Mucosa of rectum (tissue), 2 donors: ENCODE data around the gene PPHLN1.

Experiments
- H3K27ac ChIP-seq, 2 donors: one replicate each; pipeline ENCODE4 v1.7.0; 2013; ENCODE audit warnings: inconsistent platforms in 2 of 2, low read depth in 2 of 2, low read length in 2 of 2
- H3K27me3 ChIP-seq, 2 donors: one replicate each; pipeline ENCODE4 v1.7.0; 2013; ENCODE audit warnings: low read length in 2 of 2; ENCODE audit not compliant: control insufficient read depth in 2 of 2, insufficient read depth in 2 of 2
- H3K36me3 ChIP-seq, 2 donors: one replicate each; pipeline ENCODE4 v1.7.0; 2013; ENCODE audit warnings: low read length in 2 of 2; ENCODE audit not compliant: control insufficient read depth in 2 of 2, insufficient read depth in 2 of 2
- H3K4me1 ChIP-seq, 2 donors: one replicate each; pipeline ENCODE4 v1.7.0; 2013; ENCODE audit warnings: low read length in 2 of 2, mild to moderate bottlenecking in 1 of 2; ENCODE audit not compliant: control insufficient read depth in 2 of 2, insufficient read depth in 2 of 2
- H3K4me3 ChIP-seq, 2 donors: one replicate each; pipeline ENCODE4 v1.7.0; 2013; ENCODE audit warnings: low read length in 2 of 2
- H3K9ac ChIP-seq, 2 donors: one replicate each; pipeline ENCODE4 v1.7.0; 2013; ENCODE audit warnings: low read length in 2 of 2, low read depth in 1 of 2, mild to moderate bottlenecking in 1 of 2
- H3K9me3 ChIP-seq, 2 donors: one replicate each; pipeline ENCODE4 v1.7.0; 2013; ENCODE audit warnings: low read length in 2 of 2; ENCODE audit not compliant: control insufficient read depth in 2 of 2
- donor health status: healthy.
- donor health status: Normal muscosa, but diverticular disease.

PPHLN1 gene

GRCh38 chr12:42473561-42473960, 147.6 kb downstream of the PPHLN1 start:
- Histone ChIP-seq H3K9ac (no peak overlapping the region), H3K4me1 (no peaks in the 10 kb centered on the region), H3K9me3 (no peaks in the 10 kb centered on the region), H3K27me3 (no peaks in the 10 kb centered on the region), H3K4me3 (no peak overlapping the region), H3K36me3 (no peaks in the 10 kb centered on the region), H3K27ac (no peak overlapping the region)

DNA sequence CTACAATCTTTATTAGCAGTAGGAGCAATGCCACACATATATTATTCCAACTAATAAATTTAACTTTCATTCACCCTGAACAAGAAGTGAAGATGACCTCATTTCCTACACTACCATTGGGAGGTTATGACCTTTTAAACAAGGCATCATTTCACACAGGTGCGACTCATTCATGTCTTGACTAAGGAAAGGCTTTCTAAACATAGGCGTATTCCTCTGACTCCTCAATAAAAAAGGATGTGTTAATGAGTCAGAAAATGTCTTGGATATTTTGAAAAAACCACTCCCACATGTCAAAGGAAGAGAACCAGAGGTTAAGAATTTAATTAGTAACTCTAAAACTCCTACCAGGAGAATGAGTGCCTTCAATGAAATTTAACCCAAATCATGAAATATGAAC, 148.4 kb downstream of the PPHLN1 start:
- Histone ChIP-seq H3K4me3 (no peak overlapping the region), H3K9ac (no peak overlapping the region), H3K9me3 (no peaks in the 10 kb centered on the region), H3K27me3 (no peaks in the 10 kb centered on the region), H3K4me1 (no peaks in the 10 kb centered on the region), H3K36me3 (no peaks in the 10 kb centered on the region), H3K27ac (no peak overlapping the region)

DNA sequence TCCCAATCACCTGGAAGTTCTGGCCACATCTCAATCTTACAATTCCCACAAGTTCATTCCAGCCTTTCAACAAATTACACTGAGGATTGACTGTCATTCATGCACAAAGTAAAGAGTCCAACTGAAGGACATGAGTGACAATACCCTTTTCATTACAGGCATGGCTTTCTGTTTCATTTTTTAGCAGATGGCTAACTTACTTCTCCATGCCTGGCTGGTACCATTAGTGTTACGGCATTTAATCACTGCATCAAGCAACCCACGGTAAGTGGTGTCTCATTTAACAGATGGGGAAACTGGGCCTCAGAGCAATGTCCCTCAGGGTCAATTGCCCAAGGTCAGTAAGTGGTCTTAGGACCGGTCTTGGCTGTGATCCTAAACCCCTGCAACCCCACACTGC, 149.1 kb downstream of the PPHLN1 start:
- Histone ChIP-seq H3K36me3 (no peaks in the 10 kb centered on the region), H3K27ac (no peak overlapping the region), H3K9ac (no peak overlapping the region), H3K27me3 (no peaks in the 10 kb centered on the region), H3K9me3 (no peaks in the 10 kb centered on the region), H3K4me3 (no peak overlapping the region), H3K4me1 (no peaks in the 10 kb centered on the region)

DNA sequence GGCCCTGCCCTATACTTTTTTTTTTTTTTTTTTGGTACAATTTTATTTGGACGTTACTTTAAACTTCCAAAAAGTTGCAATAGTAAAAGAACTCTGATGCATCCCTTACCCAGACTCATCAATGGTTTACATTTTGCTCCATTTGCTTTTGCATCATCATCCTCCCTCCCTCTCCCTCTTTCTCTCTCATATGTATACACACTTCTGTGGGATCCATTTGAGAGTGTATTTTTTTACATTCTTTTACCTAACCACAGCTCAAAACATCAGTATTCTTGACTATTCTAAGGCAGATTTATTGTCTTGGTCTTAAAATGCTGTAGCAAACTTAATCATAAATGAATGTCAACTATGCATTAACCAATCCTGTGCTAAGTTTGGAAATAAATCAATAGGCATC, 152.0 kb downstream of the PPHLN1 start:
- Histone ChIP-seq H3K9ac (no peak overlapping the region), H3K27me3 (peaks cover 0 to 14% of the 10 kb centered on the region in 2 donors), H3K36me3 (no peaks in the 10 kb centered on the region), H3K4me1 (no peaks in the 10 kb centered on the region), H3K9me3 (no peaks in the 10 kb centered on the region), H3K27ac (no peak overlapping the region), H3K4me3 (no peak overlapping the region)

GRCh38 chr12:42481368-42481767, 155.4 kb downstream of the PPHLN1 start:
- Histone ChIP-seq H3K27ac (no peak overlapping the region), H3K4me1 (peaks cover 0 to 5% of the 10 kb centered on the region in 2 donors), H3K9me3 (no peaks in the 10 kb centered on the region), H3K27me3 (peaks cover 5 to 25% of the 10 kb centered on the region in 2 donors), H3K36me3 (no peaks in the 10 kb centered on the region), H3K4me3 (no peak overlapping the region), H3K9ac (no peak overlapping the region)

GRCh38 chr12:42482041-42482747, 156.2 kb downstream of the PPHLN1 start:
- H3K9me3 ChIP-seq = no peaks in the 10 kb centered on the region
- no peaks in the 10 kb centered on the region for H3K36me3 ChIP-seq
- peaks cover 0 to 5% of the 10 kb centered on the region in 2 donors for H3K4me1 ChIP-seq
- peak overlapping the region; percentile 71 to 78 for H3K4me3 ChIP-seq
- H3K27ac ChIP-seq = peak overlapping the region; percentile 25 to 39
- peak overlapping the region; percentile 27 to 73 for H3K9ac ChIP-seq
- peaks cover 5 to 25% of the 10 kb centered on the region in 2 donors for H3K27me3 ChIP-seq

DNA sequence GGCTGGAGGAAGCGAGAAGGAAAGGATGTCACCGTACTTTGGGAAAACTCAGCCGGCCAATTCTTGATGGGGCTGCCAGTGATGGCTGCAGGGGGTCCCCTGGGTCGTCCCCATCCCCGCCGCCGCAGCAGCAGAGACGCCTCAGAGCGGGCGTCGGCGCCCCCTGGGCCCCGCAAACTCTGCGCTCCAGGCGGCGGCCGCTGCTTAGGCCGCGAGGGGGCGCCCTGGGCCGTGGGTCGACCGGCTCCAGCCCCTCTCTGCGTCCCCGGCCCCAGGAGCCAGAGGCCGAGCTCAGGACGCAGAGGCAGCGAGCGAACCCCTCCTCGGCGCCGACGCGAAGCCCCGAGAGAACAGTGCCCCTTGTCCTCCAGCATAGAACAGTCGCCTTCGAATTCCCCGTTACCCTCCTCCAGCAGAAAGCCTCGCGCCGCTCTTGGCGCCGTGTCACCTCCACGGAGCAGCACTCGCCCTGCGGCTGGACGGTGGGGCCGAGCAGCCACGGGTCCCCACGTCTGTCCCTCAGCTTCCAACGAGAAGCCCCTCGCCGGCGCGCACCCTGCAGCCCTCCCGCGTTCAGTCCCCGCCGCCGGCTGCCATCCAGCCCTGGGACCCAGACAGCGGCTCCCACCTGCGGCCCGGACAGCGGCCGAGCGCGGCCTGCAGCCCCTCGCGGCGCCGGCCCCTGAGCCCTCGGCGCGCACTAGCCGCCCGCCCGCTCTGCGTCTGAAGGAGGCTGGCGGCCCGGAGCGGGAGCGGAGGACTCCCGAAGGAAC, 157.0 kb downstream of the PPHLN1 start:
- Histone ChIP-seq H3K4me1 (peaks cover 0 to 5% of the 10 kb centered on the region in 2 donors), H3K27me3 (peaks cover 5 to 25% of the 10 kb centered on the region in 2 donors), H3K9me3 (no peaks in the 10 kb centered on the region), H3K36me3 (no peaks in the 10 kb centered on the region), H3K9ac (peak overlapping the region; percentile 49 to 73), H3K4me3 (peak overlapping the region; percentile 71 to 78), H3K27ac (peak overlapping the region; percentile 48 to 63)

- peaks cover 0 to 5% of the 10 kb centered on the region in 2 donors for H3K4me1 ChIP-seq
Measured at GRCh38 chr12:42483521-42483790, 157.5 kb downstream of the PPHLN1 start.

GRCh38 chr12:42484996-42485395, 159.0 kb downstream of the PPHLN1 start:
- H3K27ac ChIP-seq = no peak overlapping the region
- H3K4me3 ChIP-seq = no peak overlapping the region
- no peaks in the 10 kb centered on the region for H3K9me3 ChIP-seq
- H3K4me1 ChIP-seq = peaks cover 0 to 5% of the 10 kb centered on the region in 2 donors
- no peaks in the 10 kb centered on the region for H3K36me3 ChIP-seq
- no peak overlapping the region for H3K9ac ChIP-seq
- H3K27me3 ChIP-seq = peaks cover 5 to 27% of the 10 kb centered on the region in 2 donors

More at GRCh38 chr12:42483521-42483790, 157.5 kb downstream of the PPHLN1 start:
- Histone ChIP-seq H3K4me3 (peak overlapping the region; percentile 71 to 78), H3K9me3 (no peaks in the 10 kb centered on the region), H3K27ac (peak overlapping the region; percentile 48 to 63), H3K9ac (peak overlapping the region in 1 of 2 donors; percentile 73), H3K36me3 (no peaks in the 10 kb centered on the region), H3K27me3 (peaks cover 5 to 25% of the 10 kb centered on the region in 2 donors)

- Histone ChIP-seq H3K4me1 (peaks cover 0 to 5% of the 10 kb centered on the region in 2 donors), H3K4me3 (no peak overlapping the region), H3K27me3 (peaks cover 5 to 27% of the 10 kb centered on the region in 2 donors), H3K27ac (no peak overlapping the region), H3K36me3 (no peaks in the 10 kb centered on the region), H3K9me3 (no peaks in the 10 kb centered on the region), H3K9ac (no peak overlapping the region)
Measured at GRCh38 chr12:42485823-42486222, 159.9 kb downstream of the PPHLN1 start.
